Smooth muscle cell of bladder (primary cell): Measurements from ENCODE around the gene NXF3. TPM values are rescaled to one million over a fixed set of nuclear protein-coding genes. Genes with fewer than 3 reads are reported as not detected.

Experiments used
- total RNA-seq: library from RNA; depleted of rRNA; stranded (reverse); fragments of >200 nt; gene quantifications from 2 replicates; pipeline ENCODE4 v1.2.3, GENCODE V29; 2014

NXF3 gene
- not detected in 2 replicates for total RNA-seq

DNA sequence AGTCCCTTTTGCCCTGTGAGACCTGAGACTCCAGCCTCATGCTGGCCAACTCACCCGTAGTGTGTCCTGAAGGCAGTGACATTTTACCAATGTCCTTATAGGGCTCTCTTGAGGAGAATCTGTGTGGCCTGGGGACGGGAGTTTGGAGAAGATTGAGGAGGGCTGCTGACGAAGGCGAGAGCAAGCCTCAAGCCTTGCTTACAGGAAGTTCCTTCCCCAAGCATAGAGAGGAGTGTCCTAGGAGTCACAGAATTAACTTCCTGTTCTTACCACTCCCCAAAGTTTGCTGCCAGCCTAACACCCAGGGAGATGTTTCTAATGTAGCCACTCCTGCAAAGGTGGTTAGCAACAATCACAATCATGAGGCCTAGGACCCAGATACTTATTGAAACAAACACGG is at the start of gene NXF3:
Gene NXF3 (minus strand): TSS at position 202 of the 400 bp plus-strand sequence. CDS start 120 bp downstream, at position 82.

DNA sequence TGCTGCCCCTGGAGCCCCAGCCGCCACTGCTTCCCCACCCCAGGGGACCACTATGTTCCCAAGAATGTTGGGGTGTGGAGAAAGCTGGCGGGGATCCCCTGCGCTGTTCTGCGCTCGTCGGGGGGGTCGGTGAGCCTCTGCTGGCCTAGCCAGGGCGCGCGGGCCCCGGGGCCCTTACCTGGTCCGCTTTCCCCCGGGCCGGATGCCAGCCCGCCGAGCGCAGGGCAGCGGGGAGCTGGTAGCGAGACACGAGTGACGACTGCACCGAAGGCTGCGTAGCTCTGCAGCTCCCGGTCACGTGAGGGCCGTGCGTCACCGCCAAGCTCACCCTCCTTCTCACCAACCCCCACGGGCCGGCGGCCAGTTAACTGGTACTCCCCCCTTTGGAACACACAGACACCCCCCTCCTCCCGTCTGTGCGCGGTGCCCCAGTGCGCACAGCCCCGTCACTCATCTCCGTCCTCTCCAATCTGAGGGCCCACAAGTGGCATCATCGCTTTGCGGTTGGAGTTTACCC is 29.0 kb downstream of the NXF3 start, which contains the start of gene BEX1:
Gene BEX1 (minus strand): TSS at position 254 of the 517 bp plus-strand sequence. CDS start 897 bp downstream, outside the sequence.

Other genes with a start within 250 kb of the NXF3 start
- 0.14 and 0.37 TPM in 2 replicates for gene RAB40AL, start 155.9 kb downstream of the NXF3 start, total RNA-seq
- gene BEX1, start 29.0 kb downstream of the NXF3 start, total RNA-seq, result 0.92 and 2.8 TPM in 2 replicates
- gene BEX4, start 122.0 kb upstream of the NXF3 start, total RNA-seq, result 15.6 and 29.9 TPM in 2 replicates
- 119 and 133 TPM in 2 replicates for gene TCEAL8, start 162.0 kb upstream of the NXF3 start, total RNA-seq
- not detected in 2 replicates for gene TCEAL5, start 183.6 kb upstream of the NXF3 start, total RNA-seq
- gene BEX2, start 217.8 kb upstream of the NXF3 start, total RNA-seq, result 0.83 and 1.3 TPM in 2 replicates
- gene TCEAL7, start 237.1 kb upstream of the NXF3 start, total RNA-seq, result 26.3 and 37.3 TPM in 2 replicates